ENCODE data around the gene NUDT16. TPM values are rescaled to one million over a fixed set of nuclear protein-coding genes. Genes with fewer than 3 reads are reported as not detected.

NUDT16 gene
- total RNA-seq: 15.8 TPM in 2 replicates

DNA sequence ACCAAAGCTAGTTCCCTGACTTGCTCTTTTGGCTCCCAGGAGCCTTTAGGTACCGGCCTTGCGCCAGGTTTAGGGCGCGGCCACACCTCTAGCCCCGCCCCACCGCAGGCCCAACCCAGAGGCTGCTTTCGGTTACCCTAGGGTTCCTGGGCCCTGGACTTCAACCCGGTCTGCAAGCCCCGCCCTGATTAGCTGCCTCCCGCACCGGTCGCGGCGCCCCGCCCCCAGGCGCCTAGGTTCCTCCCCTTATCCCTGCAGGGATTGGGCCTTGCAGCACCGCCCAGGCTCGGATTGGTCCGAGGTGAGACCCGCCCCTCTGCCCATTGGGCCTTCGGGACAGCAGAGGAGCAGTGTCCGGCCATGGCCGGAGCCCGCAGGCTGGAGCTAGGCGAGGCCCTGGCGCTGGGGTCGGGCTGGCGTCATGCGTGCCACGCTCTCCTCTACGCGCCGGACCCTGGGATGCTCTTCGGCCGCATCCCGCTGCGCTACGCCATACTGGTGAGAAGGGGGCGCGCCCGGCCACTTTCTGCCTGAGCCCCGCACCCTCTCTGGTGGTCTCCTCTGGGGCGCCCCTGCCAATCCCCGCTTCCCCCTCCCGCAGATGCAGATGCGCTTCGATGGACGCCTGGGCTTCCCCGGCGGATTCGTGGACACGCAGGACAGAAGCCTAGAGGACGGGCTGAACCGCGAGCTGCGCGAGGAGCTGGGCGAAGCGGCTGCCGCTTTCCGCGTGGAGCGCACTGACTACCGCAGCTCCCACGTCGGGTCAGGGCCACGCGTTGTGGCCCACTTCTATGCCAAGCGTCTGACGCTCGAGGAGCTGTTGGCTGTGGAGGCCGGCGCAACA lies at the start of gene NUDT16:
NUDT16 (plus strand) TSS at position 330 of the 847 bp plus-strand sequence; CDS start at position 361, 31 bp downstream.
- H3K4me1 Mint-ChIP-seq: peaks cover 24% of the 10 kb centered on the region

GRCh38 chr3:131338948-131339640 lies 42.5 kb upstream of the NUDT16 start:
- DNase-seq (no peak), ATAC-seq (ENCODE audit: low read depth) (no peak)
- TF ChIP-seq, protein P1, sequence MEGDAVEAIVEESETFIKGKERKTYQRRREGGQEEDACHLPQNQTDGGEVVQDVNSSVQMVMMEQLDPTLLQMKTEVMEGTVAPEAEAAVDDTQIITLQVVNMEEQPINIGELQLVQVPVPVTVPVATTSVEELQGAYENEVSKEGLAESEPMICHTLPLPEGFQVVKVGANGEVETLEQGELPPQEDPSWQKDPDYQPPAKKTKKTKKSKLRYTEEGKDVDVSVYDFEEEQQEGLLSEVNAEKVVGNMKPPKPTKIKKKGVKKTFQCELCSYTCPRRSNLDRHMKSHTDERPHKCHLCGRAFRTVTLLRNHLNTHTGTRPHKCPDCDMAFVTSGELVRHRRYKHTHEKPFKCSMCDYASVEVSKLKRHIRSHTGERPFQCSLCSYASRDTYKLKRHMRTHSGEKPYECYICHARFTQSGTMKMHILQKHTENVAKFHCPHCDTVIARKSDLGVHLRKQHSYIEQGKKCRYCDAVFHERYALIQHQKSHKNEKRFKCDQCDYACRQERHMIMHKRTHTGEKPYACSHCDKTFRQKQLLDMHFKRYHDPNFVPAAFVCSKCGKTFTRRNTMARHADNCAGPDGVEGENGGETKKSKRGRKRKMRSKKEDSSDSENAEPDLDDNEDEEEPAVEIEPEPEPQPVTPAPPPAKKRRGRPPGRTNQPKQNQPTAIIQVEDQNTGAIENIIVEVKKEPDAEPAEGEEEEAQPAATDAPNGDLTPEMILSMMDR (IDR thresholded peaks at IDR 0.05): no peak
- no peak overlapping the region for H3K27ac Mint-ChIP-seq
- CTCF ChIA-PET: no interaction called here
- H3K9me3 Mint-ChIP-seq: peaks cover 6% of the 10 kb centered on the region
- intact Hi-C loops (cut with micrococcal nuclease): no loop called here
- no peaks in the 10 kb centered on the region for H3K36me3 Mint-ChIP-seq (ENCODE audit: low read depth)
- POLR2A ChIA-PET: no interaction called here
- no peak overlapping the region for H3K4me3 Mint-ChIP-seq
- H3K27me3 Mint-ChIP-seq: no peaks in the 10 kb centered on the region
- H3K4me1 Mint-ChIP-seq: peaks cover 2% of the 10 kb centered on the region

More for the DNA sequence above, at the start of gene NUDT16:
- DNase-seq (peak; percentile 98), ATAC-seq (ENCODE audit: low read depth) (peak; percentile 98)
- ChIA-PET POLR2A (interaction anchor here (0.7 to 2.3 kb wide), 9 partner anchors 18 to 1035 kb away, joined by 3 to 10 read pairs (median 4); partner anchors contain the start of genes ASTE1, ATP2C1, DNAJC13 and NEK11), CTCF (no interaction called here)
- Mint-ChIP-seq H3K27me3 (no peaks in the 10 kb centered on the region), H3K9me3 (no peaks in the 10 kb centered on the region), H3K4me3 (peak within 1 kb of the TSS; percentile 97), H3K36me3 (ENCODE audit: low read depth) (peaks cover 23% of the 10 kb centered on the region), H3K27ac (peak within 1 kb of the TSS; percentile 92)
- intact Hi-C loops (cut with micrococcal nuclease): loop anchor here (1.0 to 5.0 kb wide), 7 partner anchors 86 to 1341 kb away; partner anchors contain the start of genes ASTE1, DNAJC13, MRPL3 and NEK11
- TF ChIP-seq, protein P1 (IDR thresholded peaks at IDR 0.05): no peak

- intact Hi-C loops (cut with micrococcal nuclease): no loop called here
- ChIA-PET POLR2A (no interaction called here), CTCF (no interaction called here)
- H3K36me3 Mint-ChIP-seq (ENCODE audit: low read depth): no peaks in the 10 kb centered on the region
- no peak for ATAC-seq (ENCODE audit: low read depth)
- DNase-seq: no peak
- peaks cover 10% of the 10 kb centered on the region for H3K9me3 Mint-ChIP-seq
- no peak overlapping the region for H3K27ac Mint-ChIP-seq
- H3K4me3 Mint-ChIP-seq: no peak overlapping the region
- peaks cover 2% of the 10 kb centered on the region for H3K4me1 Mint-ChIP-seq
- TF ChIP-seq, protein P1 (IDR thresholded peaks at IDR 0.05): no peak
- H3K27me3 Mint-ChIP-seq: peaks cover 2% of the 10 kb centered on the region
Measured at GRCh38 chr3:131341761-131342160, 39.8 kb upstream of the NUDT16 start.

GRCh38 chr3:131348911-131349310 lies 32.7 kb upstream of the NUDT16 start:
- DNase-seq (no peak), ATAC-seq (ENCODE audit: low read depth) (no peak)
- ChIA-PET POLR2A (no interaction called here), CTCF (no interaction called here)
- H3K4me1 Mint-ChIP-seq: peaks cover 13% of the 10 kb centered on the region
- no peaks in the 10 kb centered on the region for H3K36me3 Mint-ChIP-seq (ENCODE audit: low read depth)
- peaks cover 2% of the 10 kb centered on the region for H3K27me3 Mint-ChIP-seq
- intact Hi-C loops (cut with micrococcal nuclease): no loop called here
- H3K9me3 Mint-ChIP-seq: peaks cover 5% of the 10 kb centered on the region
- H3K4me3 Mint-ChIP-seq: no peak overlapping the region
- TF ChIP-seq, protein P1 (IDR thresholded peaks at IDR 0.05): no peak
- H3K27ac Mint-ChIP-seq: no peak overlapping the region

- no peaks in the 10 kb centered on the region for H3K27me3 Mint-ChIP-seq
- no peak overlapping the region for H3K27ac Mint-ChIP-seq
- peaks cover under 1% of the 10 kb centered on the region for H3K9me3 Mint-ChIP-seq
- intact Hi-C loops (cut with micrococcal nuclease): no loop called here
- no peak overlapping the region for H3K4me3 Mint-ChIP-seq
- no peak for DNase-seq
- H3K4me1 Mint-ChIP-seq: peaks cover 13% of the 10 kb centered on the region
- ChIA-PET CTCF (no interaction called here), POLR2A (no interaction called here)
- no peak for ATAC-seq (ENCODE audit: low read depth)
- TF ChIP-seq, protein P1 (IDR thresholded peaks at IDR 0.05): no peak
- no peaks in the 10 kb centered on the region for H3K36me3 Mint-ChIP-seq (ENCODE audit: low read depth)
Measured at GRCh38 chr3:131349454-131349853, 32.1 kb upstream of the NUDT16 start.
